GM10266 (cell line): ENCODE measurements around the gene COX7A2.

ENCODE experiments used
- DNase-seq: peaks from one replicate; pipeline ENCODE4 v3.0.0; 2012; ENCODE audit errors: extremely low spot score
- TF ChIP-seq, protein P1 (sequence below): IDR thresholded peaks from 2 replicates; pipeline ENCODE4 v1.5.1; 2012; ENCODE audit warnings: mild to moderate bottlenecking, low read depth; ENCODE audit not compliant: control insufficient read depth, insufficient read depth; ENCODE audit errors: missing control alignments

The COX7A2 gene

DNA sequence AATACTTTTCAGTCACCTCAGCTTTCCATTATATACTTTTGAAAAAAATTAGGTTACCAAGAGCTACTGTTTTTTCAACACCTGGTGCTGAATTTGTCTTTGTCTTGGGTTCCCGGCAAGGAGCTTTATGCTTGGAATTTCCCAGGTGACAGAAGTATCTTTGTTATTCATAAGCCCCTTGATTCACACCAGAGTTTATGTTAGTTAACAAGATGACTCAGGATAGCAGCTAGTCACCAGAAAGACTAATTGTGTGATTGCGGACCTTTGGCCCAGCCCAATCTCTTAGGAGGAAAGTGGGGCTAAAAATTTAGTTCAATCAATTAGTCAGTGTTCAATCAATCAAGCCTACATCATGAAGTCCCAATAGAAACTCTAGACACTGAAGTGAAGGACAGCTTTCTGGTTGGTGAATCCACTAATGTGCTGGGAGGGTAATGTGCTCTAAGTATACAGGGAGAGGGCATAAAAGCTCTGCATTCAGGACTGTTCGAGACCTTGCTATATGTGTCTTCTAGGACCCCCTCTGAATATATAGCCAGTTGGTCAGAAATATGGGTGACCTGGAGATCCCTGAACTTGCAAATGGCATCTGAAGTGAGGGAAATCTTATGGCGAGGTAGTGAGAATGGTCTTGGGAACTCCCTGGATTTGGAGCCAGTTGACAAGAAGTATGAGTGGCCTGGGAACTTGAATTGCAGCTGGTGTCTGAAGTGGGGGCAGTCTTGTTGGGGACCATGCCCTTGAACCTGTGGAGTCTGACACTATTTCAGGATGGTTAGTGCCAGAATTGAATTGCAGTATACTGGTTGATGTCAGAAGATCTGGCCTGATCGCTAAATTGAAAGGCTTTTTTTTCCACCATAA lies 24.8 kb upstream of the COX7A2 start:
- TF ChIP-seq, protein P1, sequence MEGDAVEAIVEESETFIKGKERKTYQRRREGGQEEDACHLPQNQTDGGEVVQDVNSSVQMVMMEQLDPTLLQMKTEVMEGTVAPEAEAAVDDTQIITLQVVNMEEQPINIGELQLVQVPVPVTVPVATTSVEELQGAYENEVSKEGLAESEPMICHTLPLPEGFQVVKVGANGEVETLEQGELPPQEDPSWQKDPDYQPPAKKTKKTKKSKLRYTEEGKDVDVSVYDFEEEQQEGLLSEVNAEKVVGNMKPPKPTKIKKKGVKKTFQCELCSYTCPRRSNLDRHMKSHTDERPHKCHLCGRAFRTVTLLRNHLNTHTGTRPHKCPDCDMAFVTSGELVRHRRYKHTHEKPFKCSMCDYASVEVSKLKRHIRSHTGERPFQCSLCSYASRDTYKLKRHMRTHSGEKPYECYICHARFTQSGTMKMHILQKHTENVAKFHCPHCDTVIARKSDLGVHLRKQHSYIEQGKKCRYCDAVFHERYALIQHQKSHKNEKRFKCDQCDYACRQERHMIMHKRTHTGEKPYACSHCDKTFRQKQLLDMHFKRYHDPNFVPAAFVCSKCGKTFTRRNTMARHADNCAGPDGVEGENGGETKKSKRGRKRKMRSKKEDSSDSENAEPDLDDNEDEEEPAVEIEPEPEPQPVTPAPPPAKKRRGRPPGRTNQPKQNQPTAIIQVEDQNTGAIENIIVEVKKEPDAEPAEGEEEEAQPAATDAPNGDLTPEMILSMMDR, result no peak
- no peak for DNase-seq

DNA sequence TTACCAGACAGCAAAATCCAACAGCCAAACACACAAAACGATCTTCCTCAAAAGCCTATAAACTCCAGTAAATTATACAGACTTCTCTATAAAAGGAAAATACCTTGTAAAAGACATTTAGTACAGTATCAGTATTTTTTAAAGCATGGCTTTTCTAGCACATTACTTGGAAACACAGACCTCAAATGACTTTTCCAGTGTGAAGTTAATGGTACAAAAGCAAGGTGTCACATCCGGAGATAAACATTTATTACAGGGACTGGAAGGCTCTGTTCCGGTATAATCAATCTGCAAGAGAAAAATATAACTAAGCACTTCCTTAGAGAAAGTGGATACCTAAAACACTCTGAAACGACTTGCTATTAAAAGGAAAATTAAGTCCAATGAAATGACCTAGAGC lies 23.9 kb upstream of the COX7A2 start:
- TF ChIP-seq, protein P1, result no peak

DNA sequence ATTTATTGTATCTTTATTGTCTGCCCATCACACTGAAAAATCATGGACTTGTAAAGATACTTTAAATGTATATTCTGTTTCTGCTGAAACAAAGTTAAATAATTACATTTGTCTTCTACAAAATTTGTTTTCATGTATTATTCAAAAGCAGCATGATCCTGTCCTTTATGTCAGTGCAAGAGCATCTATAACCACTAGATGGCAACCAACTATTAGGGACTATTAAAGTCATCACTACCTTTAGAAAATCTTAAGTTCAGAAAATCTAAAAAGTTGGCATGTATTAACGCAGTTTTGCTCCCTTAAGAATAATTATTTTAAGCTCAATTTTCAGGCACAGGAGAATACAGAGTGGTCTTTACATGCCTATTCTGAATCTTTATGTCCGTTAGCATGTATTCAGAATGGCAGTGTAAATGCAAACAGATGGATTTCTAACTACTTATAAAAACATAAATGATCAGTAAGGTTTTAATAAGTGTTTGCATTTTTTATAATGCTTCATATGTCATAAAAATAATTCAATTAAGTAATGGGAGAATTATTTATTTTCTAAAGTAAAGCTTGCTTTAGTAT lies 23.2 kb upstream of the COX7A2 start:
- TF ChIP-seq, protein P1, result peak; percentile 77
- DNase-seq, result no peak

More for the DNA sequence above, 23.9 kb upstream of the COX7A2 start:
- DNase-seq, result no peak

DNA sequence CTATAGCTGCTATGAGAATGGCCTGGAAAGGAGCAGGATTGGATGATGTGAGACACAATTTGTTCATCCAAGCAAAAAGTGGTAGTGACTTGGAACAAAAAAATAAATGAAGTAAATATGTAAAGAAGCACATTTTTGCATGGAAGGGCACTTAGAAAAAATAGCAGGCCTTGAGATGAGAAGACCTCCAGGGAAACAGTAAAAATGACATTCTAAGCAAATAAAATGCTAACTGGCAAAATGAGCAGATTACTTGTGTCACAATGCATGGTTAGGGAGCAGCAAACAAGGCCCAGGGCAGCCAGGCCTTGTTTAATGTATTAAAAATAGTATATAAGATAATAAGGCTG lies 19.8 kb upstream of the COX7A2 start:
- TF ChIP-seq, protein P1, result no peak
- no peak for DNase-seq

DNA sequence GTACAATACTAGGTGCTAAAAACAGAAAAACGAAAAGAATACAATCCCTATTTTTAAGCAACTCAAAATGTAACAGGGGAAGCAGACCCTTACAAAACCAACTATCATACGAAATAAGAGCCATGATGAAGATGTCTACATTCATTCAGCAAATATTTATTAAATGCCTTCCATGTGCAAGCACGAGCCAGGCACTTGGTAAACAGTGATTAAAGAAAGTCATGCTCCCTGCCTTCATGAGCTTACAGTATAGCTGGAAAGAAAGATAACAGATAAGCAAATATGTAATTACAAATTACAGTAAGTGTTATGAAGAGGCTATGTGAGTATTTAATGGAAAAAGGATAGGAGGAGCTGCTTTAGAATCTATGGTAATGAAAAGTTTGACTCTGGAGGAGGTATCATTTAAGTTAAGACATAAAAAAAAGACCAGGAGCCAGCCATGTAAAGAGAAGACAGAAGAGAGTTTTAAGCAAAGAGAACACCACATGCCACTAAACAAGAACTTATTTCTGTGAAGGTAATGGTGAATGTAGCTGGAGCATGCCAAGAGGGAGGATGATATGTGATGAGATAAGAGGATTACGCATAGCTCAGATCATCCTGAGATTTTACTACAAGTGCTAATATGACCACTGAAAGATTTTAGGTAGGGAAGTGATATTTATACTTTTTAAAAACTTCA lies 19.3 kb upstream of the COX7A2 start:
- TF ChIP-seq, protein P1, result no peak
- no peak for DNase-seq

DNA sequence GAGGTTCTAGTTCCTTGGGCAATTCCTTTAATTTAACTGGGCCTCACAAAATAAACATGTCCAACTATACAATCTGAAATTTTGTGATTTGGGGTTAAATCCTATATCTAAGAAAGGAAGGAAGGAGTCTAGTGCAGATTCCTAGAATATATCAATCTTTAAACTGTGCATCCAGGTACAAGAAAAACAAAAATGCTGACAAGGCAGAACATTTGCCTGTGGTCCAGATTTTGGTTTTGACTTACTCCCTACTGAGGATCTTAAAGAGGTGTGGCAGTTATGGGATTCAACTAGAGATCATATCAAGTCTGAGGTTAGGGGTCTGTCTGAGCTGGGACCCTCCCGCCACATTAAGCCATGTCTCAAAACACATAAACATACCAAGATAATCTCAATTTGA lies 17.7 kb upstream of the COX7A2 start:
- TF ChIP-seq, protein P1, result no peak
- DNase-seq, result no peak
